Caco-2 (cell line): ENCODE measurements around the gene DSCAM. TPM values are rescaled to one million over a fixed set of nuclear protein-coding genes. Genes with fewer than 3 reads are reported as not detected.

Experiments
- BruUV-seq: library from RNA; stranded (reverse); fragments of 400-500 nt; replicated peaks from 2 replicates; lab custom pipeline; 2021; lab: Mats Ljungman, UMichigan
- CTCF ChIA-PET: fragments of 300-600 bp; sonication (Branson Sonifier 250); formaldehyde crosslinking; loops from one replicate; lab custom pipeline; 2022; ENCODE audit warnings: antibody characterized with exemption; lab: Charles Lee
- POLR2A ChIA-PET: fragments of 300-600 bp; sonication (Branson Sonifier 250); formaldehyde crosslinking; loops from one replicate; lab custom pipeline; 2022; ENCODE audit warnings: antibody characterized with exemption; lab: Charles Lee
- DNase-seq, 2 experiments: peaks; one replicate each; pipeline versions ENCODE4 v3.0.0 to v3.0.0-alpha.2; 2020 to 2022
- H3K27me3 ChIP-seq: replicated peaks from 2 replicates; pipeline ENCODE4 v1.6.0; 2011; ENCODE audit warnings: low read length; ENCODE audit not compliant: control insufficient read depth, insufficient read depth
- H3K36me3 ChIP-seq: 2 replicates; pipeline ENCODE4 v1.5.1; 2011; ENCODE audit warnings: low read length; ENCODE audit not compliant: control insufficient read depth, insufficient read depth
- H3K4me1 ChIP-seq: fragments of 250-450 bp; sonication (Bioruptor Pico); 2 replicates; pipeline ENCODE4 v1.5.1; 2020; ENCODE audit warnings: mild to moderate bottlenecking
- H3K4me3 ChIP-seq: 2 replicates; pipeline ENCODE4 v1.5.1; 2011; ENCODE audit warnings: low read depth, mild to moderate bottlenecking, control low read depth, low read length
- H3K9me3 ChIP-seq: fragments of 250-450 bp; sonication (Bioruptor Pico); 2 replicates; pipeline ENCODE4 v1.5.1; 2020; ENCODE audit warnings: mild to moderate bottlenecking, moderate library complexity
- H3K27ac Mint-ChIP-seq: one replicate; pipeline ENCODE4 v1.8.0; 2022; ENCODE audit warnings: mixed read lengths; ENCODE audit not compliant: unreplicated experiment
- H3K27me3 Mint-ChIP-seq: one replicate; pipeline ENCODE4 v1.8.0; 2022; ENCODE audit warnings: mixed read lengths; ENCODE audit not compliant: insufficient read depth, unreplicated experiment
- H3K36me3 Mint-ChIP-seq: one replicate; pipeline ENCODE4 v1.8.0; 2022; ENCODE audit warnings: mild to moderate bottlenecking, mixed read lengths; ENCODE audit not compliant: insufficient read depth, unreplicated experiment
- H3K4me1 Mint-ChIP-seq: one replicate; pipeline ENCODE4 v1.8.0; 2022; ENCODE audit warnings: low read depth, mixed read lengths; ENCODE audit not compliant: unreplicated experiment
- H3K4me3 Mint-ChIP-seq: one replicate; pipeline ENCODE4 v1.8.0; 2022; ENCODE audit warnings: mild to moderate bottlenecking, moderate library complexity, mixed read lengths; ENCODE audit not compliant: unreplicated experiment
- H3K9me3 Mint-ChIP-seq: one replicate; pipeline ENCODE4 v1.8.0; 2022; ENCODE audit warnings: mixed read lengths; ENCODE audit not compliant: unreplicated experiment
- CTCF ChIP-seq, 2 experiments: fragments of 200-600 bp in 1 of 2; IDR thresholded peaks; 1 replicate in 1 of 2; 2 replicates in 1 of 2; pipeline versions ENCODE4 v1.5.1 to v1.8.0; 2011 to 2022; ENCODE audit warnings: antibody characterized with exemption in 1 of 2, control low read depth in 1 of 2, inconsistent platforms in 1 of 2, low read depth in 1 of 2, low read length in 1 of 2, mild to moderate bottlenecking in 1 of 2, moderate library complexity in 1 of 2; ENCODE audit not compliant: insufficient read depth in 1 of 2, severe bottlenecking in 1 of 2, unreplicated experiment in 1 of 2
- intact Hi-C: fragments of 100-400 bp; cut with micrococcal nuclease; formaldehyde crosslinking; loops from one replicate; pipeline ENCODE4 v1.10.0; 2022; ENCODE audit not compliant: unreplicated experiment
- total RNA-seq: library from RNA; stranded (reverse); gene quantifications from 2 replicates; pipeline ENCODE4 v1.2.3, GENCODE V29; 2022

Gene DSCAM
- total RNA-seq, 1 experiment from 2014 or later, result not detected

- intact Hi-C loops, result no loop called here
- Histone ChIP-seq H3K9me3 (no peaks in the 10 kb centered on the region), H3K36me3 (no peaks in the 10 kb centered on the region), H3K4me3 (no peak overlapping the region), H3K4me1 (no peaks in the 10 kb centered on the region), H3K27me3 (no peaks in the 10 kb centered on the region)
- no peak for DNase-seq
- no peak for TF ChIP-seq CTCF (IDR thresholded peaks at IDR 0.05; ENCODE audit: insufficient read depth in 1 of 2, low read depth in 1 of 2, low read length in 1 of 2, severe bottlenecking in 1 of 2, unreplicated experiment in 1 of 2)
- POLR2A ChIA-PET, result no interaction called here
- CTCF ChIA-PET, result no interaction called here
- H3K9me3 Mint-ChIP-seq, result no peaks in the 10 kb centered on the region
- no peak overlapping the region for H3K4me3 Mint-ChIP-seq
- peaks cover 10% of the 10 kb centered on the region for H3K27me3 Mint-ChIP-seq
- no peaks in the 10 kb centered on the region for H3K4me1 Mint-ChIP-seq
- no peak overlapping the region for H3K27ac Mint-ChIP-seq
- H3K36me3 Mint-ChIP-seq, result no peaks in the 10 kb centered on the region
- BruUV-seq, result no TSS peak
Observed at GRCh38 chr21:40733024-40733397, 113.9 kb downstream of the DSCAM start.

- Mint-ChIP-seq H3K9me3 (no peaks in the 10 kb centered on the region), H3K27me3 (peaks cover 16% of the 10 kb centered on the region), H3K4me3 (no peak overlapping the region), H3K36me3 (no peaks in the 10 kb centered on the region), H3K27ac (no peak overlapping the region), H3K4me1 (no peaks in the 10 kb centered on the region)
- POLR2A ChIA-PET, result no interaction called here
- no TSS peak for BruUV-seq
- Histone ChIP-seq H3K36me3 (no peaks in the 10 kb centered on the region), H3K4me1 (no peaks in the 10 kb centered on the region), H3K4me3 (no peak overlapping the region), H3K9me3 (no peaks in the 10 kb centered on the region), H3K27me3 (no peaks in the 10 kb centered on the region)
- no peak for DNase-seq
- intact Hi-C loops, result no loop called here
- CTCF ChIA-PET, result no interaction called here
- TF ChIP-seq CTCF (IDR thresholded peaks at IDR 0.05; ENCODE audit: insufficient read depth in 1 of 2, low read depth in 1 of 2, low read length in 1 of 2, severe bottlenecking in 1 of 2, unreplicated experiment in 1 of 2), result no peak
Observed at GRCh38 chr21:40732253-40733023, 114.5 kb downstream of the DSCAM start.

GRCh38 chr21:40731206-40731605, 115.8 kb downstream of the DSCAM start:
- Mint-ChIP-seq H3K27me3 (peaks cover 16% of the 10 kb centered on the region), H3K9me3 (no peaks in the 10 kb centered on the region), H3K27ac (no peak overlapping the region), H3K36me3 (no peaks in the 10 kb centered on the region), H3K4me1 (no peaks in the 10 kb centered on the region), H3K4me3 (no peak overlapping the region)
- no TSS peak for BruUV-seq
- TF ChIP-seq CTCF (IDR thresholded peaks at IDR 0.05; ENCODE audit: insufficient read depth in 1 of 2, low read depth in 1 of 2, low read length in 1 of 2, severe bottlenecking in 1 of 2, unreplicated experiment in 1 of 2), result no peak
- H3K36me3 ChIP-seq, result no peaks in the 10 kb centered on the region
- H3K9me3 ChIP-seq, result no peaks in the 10 kb centered on the region
- ChIA-PET POLR2A (no interaction called here), CTCF (no interaction called here)
- intact Hi-C loops, result no loop called here
- no peaks in the 10 kb centered on the region for H3K27me3 ChIP-seq
- DNase-seq, result no peak
- H3K4me1 ChIP-seq, result no peaks in the 10 kb centered on the region
- H3K4me3 ChIP-seq, result no peak overlapping the region
